ENCODE measurements around the gene CMAS.
"Not testable (repeated sequence)": the region's sequence is repeated elsewhere in the genome, so short reads cannot be mapped to it uniquely, and the experiment has no call there.

The CMAS gene

DNA sequence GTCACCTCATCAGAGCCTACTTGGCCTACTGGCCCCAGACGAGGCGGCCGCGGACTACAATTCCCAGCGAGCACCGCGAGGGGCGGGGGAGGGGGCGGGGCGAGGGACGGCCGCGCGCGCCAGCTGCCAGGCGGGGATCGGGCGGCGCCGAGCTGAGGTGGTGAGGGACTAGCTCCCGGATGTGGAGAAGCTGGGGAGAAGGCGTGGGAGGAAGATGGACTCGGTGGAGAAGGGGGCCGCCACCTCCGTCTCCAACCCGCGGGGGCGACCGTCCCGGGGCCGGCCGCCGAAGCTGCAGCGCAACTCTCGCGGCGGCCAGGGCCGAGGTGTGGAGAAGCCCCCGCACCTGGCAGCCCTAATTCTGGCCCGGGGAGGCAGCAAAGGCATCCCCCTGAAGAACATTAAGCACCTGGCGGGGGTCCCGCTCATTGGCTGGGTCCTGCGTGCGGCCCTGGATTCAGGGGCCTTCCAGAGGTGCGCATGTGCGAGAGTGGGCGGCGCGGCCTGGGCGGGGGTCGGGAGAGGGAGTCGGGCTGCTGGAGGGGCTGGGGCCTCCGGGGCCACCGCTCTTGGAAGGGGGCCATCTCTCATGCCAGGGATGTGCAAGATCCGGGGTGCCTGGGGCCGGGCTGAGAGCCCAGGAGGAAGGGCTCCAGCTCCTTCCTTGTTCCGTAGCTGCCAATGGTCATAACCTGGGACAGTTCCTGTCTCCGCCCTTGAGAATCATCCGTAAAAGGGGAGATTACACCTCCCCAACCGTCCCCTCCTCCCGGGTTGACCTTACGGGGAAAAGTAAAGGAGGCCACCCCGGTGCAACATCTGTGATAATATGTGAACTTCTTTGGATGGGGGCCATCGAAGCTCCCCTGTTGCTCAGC is at the start of gene CMAS:
Gene CMAS (plus strand): TSS at position 129 of the 878 bp plus-strand sequence. CDS start 86 bp downstream, at position 215.
- DNase-seq (ENCODE audit: low read depth), result peak; percentile 67

DNA sequence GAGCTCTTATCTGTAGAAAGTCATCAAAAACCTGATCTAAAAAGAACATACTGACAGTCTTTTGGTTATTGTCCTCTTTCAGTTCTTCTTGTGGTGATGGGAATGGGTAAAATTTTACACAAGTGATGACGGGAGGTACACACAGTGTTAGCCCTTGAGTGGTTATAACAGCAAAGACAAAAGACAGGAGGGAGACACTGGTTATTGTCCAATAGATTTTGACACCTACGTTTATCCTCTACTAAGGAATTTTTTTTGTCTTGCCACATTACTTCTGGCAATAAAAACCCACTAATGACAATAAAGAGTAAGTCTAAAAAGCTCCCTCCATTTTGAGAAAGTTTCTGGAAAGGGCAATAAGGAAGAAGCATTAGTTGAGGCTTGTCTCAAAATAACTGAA is 47.7 kb upstream of the CMAS start:
- DNase-seq (ENCODE audit: low read depth), result no peak

DNA sequence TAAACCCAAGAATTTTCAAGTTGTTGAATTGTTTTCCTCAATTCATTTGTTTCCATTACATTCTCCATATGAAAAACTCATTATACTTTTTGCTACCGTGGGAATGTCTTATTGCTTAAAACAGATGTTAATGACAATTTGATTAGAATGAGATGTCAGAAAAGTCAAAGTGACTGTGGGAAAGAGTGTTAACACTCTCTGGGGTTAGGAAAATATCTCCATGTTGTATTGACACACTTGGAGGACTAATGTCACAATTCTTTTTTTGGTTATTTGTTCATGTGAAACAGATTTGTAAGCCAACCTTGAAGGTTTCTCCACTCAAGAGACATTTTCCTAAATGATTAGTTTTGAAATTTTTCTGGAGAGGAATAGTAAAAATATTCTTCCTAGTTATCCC is 47.2 kb upstream of the CMAS start:
- no peak for DNase-seq (ENCODE audit: low read depth)

DNA sequence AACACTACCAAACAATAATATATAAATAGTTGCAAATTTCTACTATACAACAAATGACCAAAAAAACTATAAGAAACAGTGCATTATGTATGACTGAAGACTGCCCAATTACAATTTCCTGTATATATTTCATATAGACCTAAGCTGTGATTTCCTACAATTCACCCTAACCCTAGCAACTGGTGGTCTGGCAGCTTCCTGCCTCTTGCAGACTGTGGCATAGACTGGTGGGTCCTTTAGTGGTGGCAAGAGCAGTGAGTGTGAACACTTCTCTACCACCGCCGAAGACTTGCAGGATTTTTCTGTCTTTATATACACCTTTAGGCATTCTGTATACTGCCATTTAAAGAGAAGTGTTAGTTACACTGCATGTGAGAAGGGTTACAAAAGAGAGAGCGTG is 43.6 kb upstream of the CMAS start:
- no peak for DNase-seq (ENCODE audit: low read depth)

DNA sequence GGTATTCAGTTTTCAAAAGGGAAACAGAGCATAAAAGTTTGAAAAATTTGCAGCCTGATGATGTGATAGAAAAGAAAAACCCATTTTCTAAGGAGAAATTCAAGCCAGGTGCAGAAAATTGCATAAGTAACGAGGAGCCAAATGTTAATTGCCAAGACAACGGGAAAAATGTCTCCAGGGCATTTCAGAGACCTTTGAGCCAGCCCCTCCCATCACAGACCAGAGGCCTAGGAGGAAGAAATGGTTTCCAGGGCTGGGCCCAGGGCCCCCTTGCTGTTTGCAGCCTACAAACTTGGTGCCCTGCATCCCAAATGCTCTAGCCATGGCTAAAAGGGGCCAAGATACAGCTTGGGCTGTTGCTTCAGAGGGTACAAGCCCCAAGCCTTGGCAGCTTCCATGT is 38.2 kb upstream of the CMAS start:
- not testable (repeated sequence) for DNase-seq (ENCODE audit: low read depth)

DNA sequence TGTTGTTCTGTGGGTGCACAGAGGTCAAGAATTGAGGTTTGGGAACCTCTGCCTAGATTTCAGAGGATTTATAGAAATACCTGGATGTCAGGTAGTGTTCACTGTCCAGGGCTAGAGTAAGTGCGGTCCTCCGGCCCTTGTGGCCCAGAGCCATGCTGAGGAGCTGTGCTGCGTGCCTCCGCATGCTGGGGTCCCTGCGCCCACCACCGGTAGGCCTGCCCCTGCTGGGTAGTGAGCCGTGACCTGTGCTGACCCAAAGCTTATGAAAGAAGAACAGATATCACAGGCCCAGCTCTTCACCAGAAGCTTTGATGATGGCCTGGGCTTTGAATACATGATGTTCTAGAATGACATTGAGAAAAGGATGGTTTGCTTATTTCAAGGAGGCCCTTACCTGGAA is 37.8 kb upstream of the CMAS start:
- DNase-seq (ENCODE audit: low read depth), result no peak

DNA sequence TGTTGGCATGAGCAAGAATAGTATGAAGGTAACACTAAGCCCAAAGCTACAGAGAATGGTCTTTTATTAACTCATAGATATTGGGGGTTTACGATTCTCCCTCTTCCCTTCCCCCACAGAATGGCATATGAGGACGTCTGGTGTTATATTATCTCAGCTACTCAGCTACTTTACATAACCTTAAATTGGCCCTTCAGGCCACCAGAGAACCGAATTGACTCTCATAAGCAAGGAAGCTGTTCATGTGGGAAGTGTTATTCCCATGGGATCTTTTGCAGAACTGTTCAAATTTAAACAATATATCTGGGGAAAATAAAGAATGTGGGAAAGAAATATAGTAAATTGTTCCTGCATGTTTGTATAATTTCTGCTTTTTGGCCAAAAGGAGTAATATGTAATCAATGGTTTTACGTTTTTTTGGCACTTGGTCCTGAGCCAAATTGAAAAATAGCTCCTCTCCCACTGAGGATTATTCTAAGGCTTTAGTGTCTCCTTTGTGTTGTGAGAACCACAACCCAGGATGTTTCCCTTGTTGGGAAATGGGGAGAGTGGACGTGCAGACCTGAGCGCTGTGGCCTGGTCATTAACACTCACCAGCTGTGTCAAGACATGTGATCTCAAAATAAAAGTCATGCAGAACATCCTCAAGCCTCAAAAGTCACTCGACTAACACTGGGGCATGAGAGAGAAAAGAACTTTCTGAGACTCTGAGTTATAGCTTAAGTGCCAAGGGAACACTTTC is 31.8 kb upstream of the CMAS start:
- no peak for DNase-seq (ENCODE audit: low read depth)

DNA sequence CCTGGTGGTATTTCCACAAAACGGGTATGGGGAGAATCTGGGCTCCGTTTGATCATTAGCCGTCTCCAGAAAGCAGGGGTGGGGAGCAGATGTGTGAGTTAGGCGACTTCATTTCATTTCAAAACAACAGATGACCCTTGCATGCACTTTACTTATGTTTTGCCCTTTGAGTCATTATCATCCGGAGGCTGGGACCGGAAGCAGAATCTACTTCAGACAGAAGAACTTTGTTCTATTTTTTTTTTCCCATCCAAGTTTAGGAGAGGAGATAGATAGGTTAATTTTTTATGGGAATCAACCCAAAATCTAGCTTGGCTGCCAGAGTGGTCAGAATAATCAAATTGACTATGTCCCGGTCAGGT is 31.3 kb upstream of the CMAS start:
- DNase-seq (ENCODE audit: low read depth), result no peak

DNA sequence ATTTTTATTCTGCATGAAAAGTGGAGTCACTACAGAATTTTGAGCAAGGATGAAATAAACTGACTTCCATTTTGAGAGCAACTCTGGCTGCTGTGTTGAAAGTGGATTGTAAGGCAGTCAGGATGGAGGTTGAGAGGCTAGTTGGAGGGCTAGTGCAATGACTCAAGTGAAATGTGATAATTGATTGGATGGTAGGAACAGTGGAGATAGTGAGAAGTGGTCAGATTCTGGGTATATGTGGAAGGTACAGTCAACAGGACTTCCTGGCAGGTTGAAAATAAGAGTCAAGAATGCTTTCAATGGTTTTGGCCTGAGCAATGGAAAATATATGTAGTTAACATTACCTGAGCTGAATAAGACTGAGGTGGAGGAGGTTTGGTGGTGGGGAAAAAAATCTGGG is 29.0 kb upstream of the CMAS start:
- no peak for DNase-seq (ENCODE audit: low read depth)

DNA sequence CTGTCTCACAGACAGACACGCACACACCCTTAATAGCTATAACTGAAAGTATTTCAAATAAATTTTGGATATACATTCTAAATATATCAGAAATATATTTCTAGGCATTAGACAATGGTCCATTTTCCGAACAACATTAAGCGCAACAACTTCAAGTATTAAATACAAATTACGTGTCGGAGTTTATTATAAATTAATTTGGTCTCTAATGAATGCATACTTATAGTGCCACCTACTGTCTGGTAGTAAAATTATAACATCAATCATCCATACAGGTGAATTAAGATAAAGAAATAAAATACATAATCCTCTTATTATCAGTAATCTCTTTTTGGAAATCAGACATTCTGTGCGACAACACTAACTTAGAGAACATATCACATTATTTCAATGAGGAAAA is 27.2 kb upstream of the CMAS start:
- DNase-seq (ENCODE audit: low read depth), result no peak

DNA sequence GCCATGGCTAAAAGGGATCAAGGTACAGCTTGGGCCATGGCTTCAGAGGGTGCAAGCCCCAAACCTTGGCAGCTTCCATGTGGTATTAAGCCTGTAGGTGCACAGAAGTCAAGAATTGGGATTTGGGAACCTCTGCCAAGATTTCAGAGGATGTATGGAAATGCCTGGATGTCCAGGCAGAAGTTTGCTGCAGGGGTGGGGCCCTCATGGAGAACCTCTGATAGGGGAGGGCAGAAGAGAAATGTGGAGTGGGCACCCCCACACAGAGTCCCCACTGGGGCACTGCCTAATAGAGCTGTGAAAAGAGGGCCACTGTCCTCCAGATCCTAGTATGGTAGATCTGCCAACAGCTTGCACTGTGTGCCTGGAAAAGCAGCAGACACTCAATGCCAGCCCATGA is 22.5 kb upstream of the CMAS start:
- DNase-seq (ENCODE audit: low read depth), result not testable (repeated sequence)

DNA sequence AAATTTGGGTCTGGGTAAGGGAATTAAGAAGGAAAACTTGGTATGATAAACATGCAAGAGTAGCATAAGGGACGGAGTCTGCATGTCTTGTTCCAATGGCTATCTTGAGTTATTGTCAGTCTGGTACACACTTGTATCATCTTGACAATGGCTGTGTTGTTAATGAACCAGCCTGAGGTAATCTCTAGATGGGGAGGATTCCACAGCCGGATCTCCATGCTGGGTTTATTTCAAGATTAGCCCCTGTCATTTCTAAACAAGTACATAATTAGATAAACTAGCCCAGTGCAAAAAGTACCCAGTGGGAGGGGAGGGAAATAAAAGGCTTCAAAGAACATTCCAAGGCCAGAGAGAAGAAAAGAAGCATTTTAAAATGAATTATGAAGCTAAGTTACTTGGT is 16.5 kb upstream of the CMAS start:
- no peak for DNase-seq (ENCODE audit: low read depth)

DNA sequence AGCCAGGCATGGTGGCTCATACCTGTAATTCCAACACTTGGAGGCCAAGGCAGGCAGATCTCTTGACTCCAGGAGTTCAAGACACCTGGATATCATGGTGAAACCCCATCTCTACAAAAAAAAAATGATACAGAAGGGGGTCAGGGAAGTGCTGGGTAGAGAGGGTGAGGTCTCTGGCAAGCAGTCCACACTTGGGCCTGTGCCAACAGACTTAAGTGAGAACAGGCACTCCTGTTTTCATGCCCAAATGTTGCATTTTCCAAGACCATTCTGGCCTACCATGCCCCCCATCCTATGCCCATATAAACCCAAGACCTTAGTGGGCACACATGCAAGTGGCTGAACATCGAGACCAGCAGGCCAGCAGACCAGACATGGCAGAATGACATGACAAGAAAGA is 16.0 kb upstream of the CMAS start:
- no peak for DNase-seq (ENCODE audit: low read depth)

DNA sequence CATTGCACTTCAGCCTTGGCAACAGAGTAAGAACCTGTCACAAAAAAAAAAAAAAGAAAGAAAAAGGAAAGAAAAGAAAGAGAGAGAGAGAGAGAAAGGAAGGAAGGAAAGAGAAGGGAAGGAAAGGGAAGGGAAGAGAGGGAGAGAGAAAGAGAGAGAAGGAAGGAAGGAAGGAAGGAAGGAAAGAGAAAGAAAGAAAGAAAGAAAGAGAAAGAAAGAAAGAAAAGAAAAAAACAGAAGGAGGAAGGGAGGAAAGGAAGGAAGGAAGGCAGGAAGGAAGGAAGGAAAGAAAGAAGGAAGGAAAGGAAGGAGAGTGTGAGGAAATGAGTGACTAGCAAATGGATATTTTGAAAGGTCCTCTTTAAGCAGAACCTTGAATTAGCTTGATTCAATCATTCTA is 13.3 kb upstream of the CMAS start:
- no peak for DNase-seq (ENCODE audit: low read depth)

DNA sequence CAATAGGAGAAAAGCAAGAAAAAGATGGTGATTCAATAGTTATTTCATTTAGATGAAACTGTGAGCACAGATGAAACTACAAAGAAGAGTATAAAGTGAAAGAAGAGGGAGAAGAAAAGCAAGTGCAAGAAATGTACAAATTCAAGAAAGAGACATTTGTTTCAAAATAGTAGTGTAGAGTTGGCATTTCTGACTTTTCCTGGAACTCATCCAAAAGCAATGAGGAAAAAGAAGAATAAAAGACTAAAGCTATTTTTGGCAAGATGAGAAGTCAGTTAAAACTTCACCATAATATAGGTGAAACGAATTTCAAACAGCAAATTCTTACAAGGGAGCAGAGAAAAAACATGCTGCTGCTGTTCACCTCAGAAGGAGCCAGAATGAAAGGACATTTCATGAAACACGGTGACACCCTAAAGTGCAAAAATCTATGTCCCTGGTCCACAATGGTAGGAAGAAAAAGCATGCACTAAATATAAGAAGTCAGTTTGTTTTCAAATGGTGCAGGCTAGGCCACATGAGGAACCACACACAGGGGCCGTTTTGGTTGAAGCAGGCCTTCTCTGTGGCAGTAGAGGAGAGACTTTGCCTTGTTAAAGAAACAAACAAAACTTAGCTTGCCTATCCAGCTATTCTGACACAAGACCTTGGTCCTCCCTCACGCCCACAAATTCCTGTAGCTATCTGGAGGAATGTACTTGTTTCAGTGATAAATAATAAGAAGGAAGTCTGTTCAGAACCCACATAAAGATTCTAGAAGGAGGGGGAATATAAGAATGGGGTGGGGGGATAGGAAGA is 11.1 kb upstream of the CMAS start:
- no peak for DNase-seq (ENCODE audit: low read depth)

DNA sequence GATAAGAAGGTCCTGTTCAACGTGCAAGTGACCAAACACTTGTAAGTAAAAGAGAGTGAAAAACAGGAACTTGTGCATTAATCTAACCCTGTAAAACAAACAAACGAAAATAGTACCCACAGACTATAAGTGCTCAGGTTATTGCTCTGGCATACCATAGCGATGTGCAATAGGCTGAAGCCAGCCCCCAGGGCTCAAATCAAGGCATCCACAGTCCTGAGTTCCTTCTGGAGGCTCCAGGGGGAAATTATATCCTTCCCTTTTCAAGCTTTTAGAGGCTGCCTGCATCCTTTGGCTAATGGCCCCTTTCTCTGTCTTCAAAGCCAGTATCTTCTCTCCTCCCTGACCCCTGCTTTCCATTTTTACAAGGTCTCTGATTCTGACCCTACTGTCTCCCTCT is 8.1 kb upstream of the CMAS start:
- DNase-seq (ENCODE audit: low read depth), result no peak

DNA sequence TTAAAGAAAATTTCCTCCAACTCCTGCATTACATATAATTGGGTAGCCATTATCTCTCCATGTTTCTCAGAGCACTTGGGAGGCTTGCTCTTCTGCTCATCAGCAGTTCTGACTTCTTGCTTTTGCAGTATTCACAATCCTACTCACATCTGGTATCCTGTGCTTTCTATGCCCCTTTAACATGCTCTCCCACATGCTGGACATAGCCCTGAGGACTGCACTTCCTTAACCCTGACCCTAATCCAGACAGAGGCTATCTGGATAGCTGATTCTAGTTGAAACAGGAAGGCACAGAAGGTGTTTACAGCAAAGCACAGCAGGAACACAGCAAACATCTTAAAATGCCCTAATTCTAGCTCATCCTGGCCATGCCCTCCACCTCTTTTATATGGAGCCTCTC is 7.3 kb upstream of the CMAS start:
- no peak for DNase-seq (ENCODE audit: low read depth)

DNA sequence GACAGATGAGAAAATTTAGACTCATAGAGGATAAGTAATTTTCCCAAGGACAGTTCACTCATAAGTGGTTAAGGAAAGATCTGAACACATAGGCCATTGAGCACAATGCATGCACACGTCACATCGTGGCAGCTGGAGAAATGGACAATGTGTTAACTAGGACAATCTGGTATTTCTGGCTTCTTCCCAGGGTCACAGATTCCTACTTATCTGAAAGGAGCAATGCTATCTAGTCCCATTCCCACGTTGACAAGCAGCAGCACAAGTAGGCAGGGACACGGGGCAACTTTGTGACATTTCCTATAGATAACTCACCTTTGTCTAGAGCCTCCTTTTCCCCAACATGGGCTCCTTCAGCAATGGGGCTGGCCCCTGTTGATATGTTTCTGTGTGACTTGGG is 6.7 kb upstream of the CMAS start:
- no peak for DNase-seq (ENCODE audit: low read depth)

DNA sequence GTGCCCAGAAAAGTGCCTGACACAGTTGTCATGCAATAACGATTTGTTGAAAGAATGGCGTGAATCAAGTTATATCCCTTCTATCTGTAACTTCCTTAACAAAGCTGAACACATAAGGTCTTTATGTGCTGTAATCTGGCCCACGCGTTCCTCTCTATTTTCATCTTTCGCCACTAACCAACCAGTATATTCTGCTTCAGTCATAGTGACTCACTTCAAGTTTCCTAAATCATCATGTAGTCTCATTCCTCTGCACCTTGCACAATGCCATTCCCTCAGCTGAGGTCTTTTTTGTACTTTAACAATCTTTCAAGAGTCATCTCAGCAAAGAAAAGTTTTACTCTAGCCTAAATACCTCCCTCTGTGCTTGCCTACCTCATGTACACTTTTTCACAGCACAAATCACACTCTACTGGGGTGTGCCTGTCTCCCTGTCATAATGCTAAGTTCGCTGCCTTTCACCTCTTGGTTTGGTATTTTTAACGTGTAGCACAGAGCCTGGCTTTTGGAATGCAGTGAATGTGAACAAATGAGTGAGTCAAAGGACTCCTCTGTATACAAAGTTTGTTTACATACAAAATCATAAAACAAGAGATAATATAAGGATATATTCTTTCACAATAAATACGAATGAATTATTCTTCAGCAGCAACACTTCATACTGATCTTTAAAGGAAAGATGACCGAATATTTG is 2.9 kb upstream of the CMAS start:
- no peak for DNase-seq (ENCODE audit: low read depth)

DNA sequence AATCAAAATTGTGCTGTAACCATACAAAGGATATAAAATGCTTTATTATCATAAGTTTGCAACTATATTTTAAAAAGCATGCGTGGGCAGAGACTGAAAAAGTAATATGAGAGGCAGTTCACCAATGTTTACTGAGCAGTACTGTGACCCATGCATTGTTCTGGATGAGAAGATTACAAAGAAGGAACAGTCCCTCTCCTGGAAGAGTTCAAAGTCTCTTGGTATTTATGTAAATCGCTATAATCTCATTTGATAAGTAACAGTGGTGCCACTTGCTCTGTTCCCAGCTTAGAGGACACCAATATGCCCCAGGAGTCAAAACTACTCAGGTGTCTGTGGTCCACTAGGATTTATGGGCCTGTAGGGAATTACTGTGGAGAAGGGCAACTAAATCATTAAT is 2.1 kb upstream of the CMAS start:
- DNase-seq (ENCODE audit: low read depth), result no peak

DNA sequence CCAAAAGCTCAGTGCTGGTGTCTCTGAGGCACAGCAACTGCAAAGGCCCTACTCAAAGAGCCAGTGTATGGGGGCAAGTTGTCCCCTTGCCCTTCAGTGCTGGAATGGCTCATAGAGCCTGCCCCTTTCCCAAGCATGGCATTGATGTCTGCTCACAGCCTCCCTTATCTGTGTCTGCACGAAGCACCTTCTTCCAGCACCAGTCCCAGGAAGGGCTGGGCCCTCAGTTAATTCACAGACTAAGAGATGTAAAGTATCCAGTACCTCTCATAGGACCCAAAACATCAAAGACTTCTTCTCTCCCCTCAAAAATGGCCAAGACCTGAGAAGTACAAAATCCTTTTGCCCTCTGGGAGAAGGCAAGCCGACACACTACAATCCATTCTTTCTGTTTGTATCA is 1.6 kb upstream of the CMAS start:
- DNase-seq (ENCODE audit: low read depth), result no peak

DNA sequence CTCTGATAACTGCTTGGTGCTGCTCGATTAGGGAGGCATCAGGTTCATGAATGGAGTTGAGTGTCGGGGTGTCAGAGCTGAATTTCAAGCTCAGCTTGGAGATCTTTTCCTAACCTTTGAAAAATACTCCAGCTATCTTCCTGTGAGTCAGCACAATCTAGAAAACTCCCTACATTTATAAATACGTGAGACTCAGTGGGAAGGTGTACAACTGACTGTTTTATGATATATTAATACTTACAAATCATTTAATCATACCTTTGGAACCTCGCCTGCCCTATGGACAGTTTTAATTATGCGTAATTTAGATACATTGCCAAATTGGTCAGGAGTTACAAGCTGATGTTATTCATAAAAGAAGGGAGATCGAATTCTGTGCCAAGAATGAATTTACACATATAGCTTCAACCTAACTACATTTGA is 961 bp downstream of the CMAS start:
- DNase-seq (ENCODE audit: low read depth), result no peak

Data from T-helper 22 cell (primary cell).